ENCODE measurements around the gene FOXP1.

FOXP1 gene

DNA sequence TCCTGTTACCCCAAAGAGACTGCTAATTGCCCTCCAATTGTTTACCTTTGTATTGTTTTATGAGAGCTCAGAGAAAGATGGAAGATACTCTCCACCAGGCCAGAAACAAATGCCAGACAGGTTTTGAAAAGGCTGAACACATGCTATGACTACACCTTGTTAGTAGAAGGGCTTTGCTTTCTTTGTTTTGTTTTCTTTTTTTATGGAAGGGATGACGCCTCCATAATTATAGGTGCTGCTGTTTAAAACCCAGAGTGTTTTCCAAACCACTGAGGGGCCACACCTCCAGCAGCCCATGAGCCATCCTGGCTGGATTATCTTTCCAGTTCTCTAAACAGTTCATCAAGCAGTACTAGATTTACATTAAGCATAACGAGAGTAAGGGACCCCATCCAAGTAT lies 5.6 kb upstream of the FOXP1 start:
- H4K20me1 ChIP-seq (ENCODE audit: low read depth, low read length) = no peaks in the 10 kb centered on the region
- H3K9ac ChIP-seq (ENCODE audit: low read length) = no peak overlapping the region
- peaks cover 23% of the 10 kb centered on the region for H3F3A ChIP-seq (ENCODE audit: insufficient read depth)
- H3K4me2 ChIP-seq (ENCODE audit: low read depth, low read length, poor library complexity, severe bottlenecking) = no peak overlapping the region
- H2AFZ ChIP-seq (ENCODE audit: low read depth, low read length, severe bottlenecking) = no peak overlapping the region
- no peaks in the 10 kb centered on the region for H3K79me2 ChIP-seq (ENCODE audit: insufficient read depth, low read length)
- TF ChIP-seq EZH2phosphoT487 (conservative IDR thresholded peaks at IDR 0.05; ENCODE audit: low read length) = no peak
- TF ChIP-seq, protein P1, sequence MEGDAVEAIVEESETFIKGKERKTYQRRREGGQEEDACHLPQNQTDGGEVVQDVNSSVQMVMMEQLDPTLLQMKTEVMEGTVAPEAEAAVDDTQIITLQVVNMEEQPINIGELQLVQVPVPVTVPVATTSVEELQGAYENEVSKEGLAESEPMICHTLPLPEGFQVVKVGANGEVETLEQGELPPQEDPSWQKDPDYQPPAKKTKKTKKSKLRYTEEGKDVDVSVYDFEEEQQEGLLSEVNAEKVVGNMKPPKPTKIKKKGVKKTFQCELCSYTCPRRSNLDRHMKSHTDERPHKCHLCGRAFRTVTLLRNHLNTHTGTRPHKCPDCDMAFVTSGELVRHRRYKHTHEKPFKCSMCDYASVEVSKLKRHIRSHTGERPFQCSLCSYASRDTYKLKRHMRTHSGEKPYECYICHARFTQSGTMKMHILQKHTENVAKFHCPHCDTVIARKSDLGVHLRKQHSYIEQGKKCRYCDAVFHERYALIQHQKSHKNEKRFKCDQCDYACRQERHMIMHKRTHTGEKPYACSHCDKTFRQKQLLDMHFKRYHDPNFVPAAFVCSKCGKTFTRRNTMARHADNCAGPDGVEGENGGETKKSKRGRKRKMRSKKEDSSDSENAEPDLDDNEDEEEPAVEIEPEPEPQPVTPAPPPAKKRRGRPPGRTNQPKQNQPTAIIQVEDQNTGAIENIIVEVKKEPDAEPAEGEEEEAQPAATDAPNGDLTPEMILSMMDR (IDR thresholded peaks at IDR 0.05; ENCODE audit: insufficient read depth, low read length, poor library complexity, severe bottlenecking) = no peak
- H3K9me3 ChIP-seq (ENCODE audit: insufficient read depth, low read length) = no peaks in the 10 kb centered on the region
- no peak overlapping the region for H3K4me3 ChIP-seq (ENCODE audit: insufficient read depth, low read length, poor library complexity, severe bottlenecking)
- H3K36me3 ChIP-seq (ENCODE audit: low read length) = no peaks in the 10 kb centered on the region
- H3K9me2 ChIP-seq (replicated peaks; ENCODE audit: insufficient read depth, low read length) = no peaks in the 10 kb centered on the region
- no peak overlapping the region for H3K27ac ChIP-seq (ENCODE audit: low read depth, low read length)
- no peaks in the 10 kb centered on the region for H3K27me3 ChIP-seq (ENCODE audit: low read length)

DNA sequence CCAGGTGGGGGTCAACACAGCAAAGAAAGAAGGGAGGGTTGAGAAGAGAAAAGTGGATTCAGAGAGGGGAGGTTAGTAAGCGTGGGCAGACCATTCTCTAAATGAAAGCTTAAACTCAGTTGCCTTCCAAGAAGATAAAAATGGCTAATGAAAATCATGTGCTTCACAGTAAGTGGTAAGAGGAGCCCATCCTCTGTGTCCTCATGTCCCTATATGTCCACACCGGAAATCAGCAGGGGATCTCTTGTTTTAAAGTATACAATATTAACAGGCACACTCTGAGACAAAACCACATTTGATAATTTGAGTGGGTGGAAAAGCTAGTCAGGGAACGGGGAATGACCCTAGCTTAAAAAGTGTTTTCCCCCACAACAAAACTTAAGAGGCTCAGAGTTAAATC lies 4.4 kb upstream of the FOXP1 start:
- H3K36me3 ChIP-seq (ENCODE audit: low read length) = no peaks in the 10 kb centered on the region
- no peaks in the 10 kb centered on the region for H3K79me2 ChIP-seq (ENCODE audit: insufficient read depth, low read length)

DNA sequence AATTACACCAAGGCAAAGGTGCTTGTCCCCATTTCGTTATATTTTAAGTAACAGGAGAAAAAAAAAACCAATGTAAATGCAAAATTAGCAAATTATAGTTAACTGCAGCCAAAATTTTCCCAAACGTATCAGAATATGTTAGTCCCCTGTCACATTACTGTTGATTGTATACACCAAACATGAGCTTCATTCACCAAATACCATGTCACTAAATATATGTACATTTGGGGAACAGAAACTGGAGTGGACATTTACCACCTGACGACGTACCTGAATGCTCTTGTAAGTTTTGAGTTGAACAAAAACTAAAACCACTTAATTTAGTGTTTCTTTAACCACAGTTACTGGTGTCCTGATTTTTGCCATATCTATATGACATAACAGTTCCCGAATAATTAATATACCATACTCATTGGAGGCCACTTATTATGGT lies 3.3 kb upstream of the FOXP1 start:
- Histone ChIP-seq H3K9me3 (ENCODE audit: insufficient read depth, low read length) (no peaks in the 10 kb centered on the region), H3K9ac (ENCODE audit: low read length) (no peak overlapping the region), H3K4me3 (ENCODE audit: insufficient read depth, low read length, poor library complexity, severe bottlenecking) (no peak overlapping the region), H3K79me2 (ENCODE audit: insufficient read depth, low read length) (no peaks in the 10 kb centered on the region), H4K20me1 (ENCODE audit: low read depth, low read length) (no peaks in the 10 kb centered on the region), H3F3A (ENCODE audit: insufficient read depth) (peaks cover 23% of the 10 kb centered on the region), H3K36me3 (ENCODE audit: low read length) (no peaks in the 10 kb centered on the region), H3K27me3 (ENCODE audit: low read length) (no peaks in the 10 kb centered on the region), H3K4me2 (ENCODE audit: low read depth, low read length, poor library complexity, severe bottlenecking) (no peak overlapping the region), H3K27ac (ENCODE audit: low read depth, low read length) (no peak overlapping the region), H2AFZ (ENCODE audit: low read depth, low read length, severe bottlenecking) (no peak overlapping the region), H3K9me2 (replicated peaks; ENCODE audit: insufficient read depth, low read length) (no peaks in the 10 kb centered on the region)
- no peak for TF ChIP-seq EZH2phosphoT487 (conservative IDR thresholded peaks at IDR 0.05; ENCODE audit: low read length)
- TF ChIP-seq, protein P1 (IDR thresholded peaks at IDR 0.05; ENCODE audit: insufficient read depth, low read length, poor library complexity, severe bottlenecking) = no peak

More for the DNA sequence above, 4.4 kb upstream of the FOXP1 start:
- H2AFZ ChIP-seq (ENCODE audit: low read depth, low read length, severe bottlenecking) = no peak overlapping the region
- H3K4me2 ChIP-seq (ENCODE audit: low read depth, low read length, poor library complexity, severe bottlenecking) = no peak overlapping the region
- no peaks in the 10 kb centered on the region for H3K9me2 ChIP-seq (replicated peaks; ENCODE audit: insufficient read depth, low read length)
- H3K9ac ChIP-seq (ENCODE audit: low read length) = no peak overlapping the region
- no peaks in the 10 kb centered on the region for H3K27me3 ChIP-seq (ENCODE audit: low read length)
- no peaks in the 10 kb centered on the region for H3K9me3 ChIP-seq (ENCODE audit: insufficient read depth, low read length)
- TF ChIP-seq, protein P1 (IDR thresholded peaks at IDR 0.05; ENCODE audit: insufficient read depth, low read length, poor library complexity, severe bottlenecking) = no peak
- TF ChIP-seq EZH2phosphoT487 (conservative IDR thresholded peaks at IDR 0.05; ENCODE audit: low read length) = no peak
- peaks cover 23% of the 10 kb centered on the region for H3F3A ChIP-seq (ENCODE audit: insufficient read depth)
- H3K27ac ChIP-seq (ENCODE audit: low read depth, low read length) = no peak overlapping the region
- no peaks in the 10 kb centered on the region for H4K20me1 ChIP-seq (ENCODE audit: low read depth, low read length)
- no peak overlapping the region for H3K4me3 ChIP-seq (ENCODE audit: insufficient read depth, low read length, poor library complexity, severe bottlenecking)

Data from SU-DHL-6 (cell line).